HG03139 (cell line): ENCODE data around the gene RNASEH2C.
"Not testable (repeated sequence)": the region's sequence is repeated elsewhere in the genome, so short reads cannot be mapped to it uniquely, and the experiment has no call there.

ENCODE experiments used
- ATAC-seq: cut with Tn5 transposase; IDR thresholded peaks from one replicate; pipeline ENCODE4 v1.9.1; 2021; ENCODE audit not compliant: unreplicated experiment

The RNASEH2C gene

GRCh38 chr11:65720211-65720934 lies at the start of gene RNASEH2C:
TSS of gene RNASEH2C (minus strand) at chr11:65720798. CDS start at chr11:65720758, 40 bp downstream.
- peak; percentile 55 for ATAC-seq

- ATAC-seq, result not testable (repeated sequence)
These were observed 47.2 kb upstream of the RNASEH2C start for GRCh38 chr11:65767806-65768205.

DNA sequence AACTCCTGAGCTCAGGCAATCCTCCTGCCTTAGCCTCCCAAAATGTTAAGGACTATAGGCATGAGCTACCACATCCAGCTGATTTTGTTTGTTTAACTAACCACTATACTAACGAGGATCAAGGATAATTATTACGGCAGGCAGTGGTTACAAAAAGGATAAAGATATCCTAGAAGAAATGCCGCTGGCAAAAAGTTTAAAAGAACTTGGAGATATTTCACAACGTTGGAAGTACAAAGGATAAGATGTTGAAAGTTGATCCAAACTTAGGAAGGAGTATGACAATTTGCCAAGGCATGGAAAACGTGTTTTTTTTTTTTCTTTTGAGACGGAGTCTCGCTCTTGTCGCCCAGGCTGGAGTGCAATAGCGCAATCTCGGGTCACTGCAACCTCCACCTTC lies 46.8 kb upstream of the RNASEH2C start:
- no peak for ATAC-seq

DNA sequence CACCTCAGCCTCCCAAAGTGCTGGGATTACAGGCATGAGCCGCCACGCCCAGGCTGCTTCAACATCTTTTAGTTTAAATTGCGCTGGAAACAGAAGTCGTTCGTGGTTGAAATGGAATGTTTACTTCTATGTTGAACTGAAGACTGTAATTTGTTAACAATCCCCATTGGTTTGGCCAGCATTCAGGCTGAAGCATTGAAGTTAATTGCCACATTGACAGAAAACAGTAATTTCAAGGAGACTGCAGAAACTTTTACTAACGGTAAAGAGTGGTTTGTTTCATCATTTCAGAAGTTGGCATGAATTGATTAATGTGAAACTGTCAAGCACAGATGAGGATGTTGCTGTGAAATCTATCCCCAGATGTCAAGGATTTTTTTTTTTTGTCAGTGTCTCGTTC lies 45.9 kb upstream of the RNASEH2C start:
- no peak for ATAC-seq

- ATAC-seq, result no peak
These were observed 43.8 kb upstream of the RNASEH2C start for GRCh38 chr11:65764434-65764833.

- not testable (repeated sequence) for ATAC-seq
These were observed 42.2 kb upstream of the RNASEH2C start for GRCh38 chr11:65762816-65763215.

DNA sequence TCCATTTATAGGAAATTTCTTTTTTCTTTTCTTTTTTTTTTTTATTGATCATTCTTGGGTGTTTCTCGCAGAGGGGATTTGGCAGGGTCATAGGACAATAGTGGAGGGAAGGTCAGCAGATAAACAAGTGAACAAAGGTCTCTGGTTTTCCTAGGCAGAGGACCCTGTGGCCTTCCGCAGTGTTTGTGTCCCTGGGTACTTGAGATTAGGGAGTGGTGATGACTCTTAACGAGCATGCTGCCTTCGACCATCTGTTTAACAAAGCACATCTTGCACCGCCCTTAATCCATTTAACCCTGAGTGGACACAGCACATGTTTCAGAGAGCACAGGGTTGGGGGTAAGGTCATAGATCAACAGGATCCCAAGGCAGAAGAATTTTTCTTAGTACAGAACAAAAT lies 41.6 kb upstream of the RNASEH2C start:
- not testable (repeated sequence) for ATAC-seq

GRCh38 chr11:65745049-65745448 lies 24.5 kb upstream of the RNASEH2C start:
- ATAC-seq, result no peak

- no peak for ATAC-seq
These were observed 24.1 kb upstream of the RNASEH2C start for GRCh38 chr11:65744699-65745042.

DNA sequence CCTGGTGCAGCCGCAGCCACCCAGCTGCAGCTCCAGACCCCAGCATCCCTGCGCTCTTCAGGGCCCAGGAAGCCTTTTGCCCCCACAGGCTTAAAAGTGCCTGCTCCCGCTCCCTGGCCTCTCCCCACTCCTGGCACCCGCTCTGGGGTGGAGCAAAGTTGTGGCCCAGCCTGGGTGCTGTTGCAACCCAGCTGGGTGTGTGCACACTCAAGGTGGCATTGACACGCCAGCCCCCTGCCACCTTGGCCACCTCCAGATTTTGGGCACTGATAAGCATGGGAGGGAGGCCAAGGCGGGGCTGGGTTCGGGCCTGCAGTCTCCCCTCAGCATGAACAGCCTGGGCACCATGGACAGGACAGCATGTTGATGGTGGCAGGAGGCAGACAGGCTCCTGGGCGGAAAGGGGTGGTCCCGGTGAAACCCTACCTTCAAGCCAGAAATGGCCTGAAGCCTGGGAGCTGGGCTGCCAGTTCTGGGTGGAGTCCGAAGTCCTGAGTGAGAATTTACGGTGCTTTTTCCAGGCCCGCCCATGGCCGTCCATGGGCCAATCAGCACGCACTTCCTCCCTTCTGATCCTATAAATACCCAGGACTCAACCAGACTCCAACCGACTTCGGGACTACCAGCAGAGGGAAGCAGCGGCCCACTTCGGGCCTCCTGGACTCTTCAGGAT lies 23.6 kb upstream of the RNASEH2C start:
- ATAC-seq, result no peak

GRCh38 chr11:65743681-65744025 lies 23.1 kb upstream of the RNASEH2C start:
- no peak for ATAC-seq

GRCh38 chr11:65742353-65742752 lies 21.8 kb upstream of the RNASEH2C start:
- ATAC-seq, result no peak

- no peak for ATAC-seq
These were observed 20.6 kb upstream of the RNASEH2C start for GRCh38 chr11:65741185-65741584.

- no peak for ATAC-seq
These were observed 18.4 kb upstream of the RNASEH2C start for GRCh38 chr11:65739022-65739421.

GRCh38 chr11:65736810-65737209 lies 16.2 kb upstream of the RNASEH2C start:
- ATAC-seq, result no peak

DNA sequence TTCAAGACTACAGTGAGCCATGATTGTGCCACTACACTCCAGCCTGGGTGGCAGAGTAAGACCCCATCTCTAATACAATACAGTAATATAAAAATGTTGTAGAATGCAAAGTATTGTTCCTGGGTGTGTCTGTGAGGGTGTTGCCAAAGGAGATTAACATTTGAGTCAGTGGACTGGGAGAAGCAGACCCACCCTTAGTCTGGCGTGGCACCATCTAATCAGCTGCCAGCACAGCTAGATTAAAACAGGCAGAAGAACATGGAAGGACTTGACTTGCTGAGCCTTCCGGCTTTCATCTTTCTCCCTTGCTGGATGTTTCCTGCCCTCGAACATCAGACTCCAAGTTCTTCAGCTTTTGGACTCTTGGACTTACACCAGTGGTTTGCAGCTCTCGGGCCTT lies 14.5 kb upstream of the RNASEH2C start:
- not testable (repeated sequence) for ATAC-seq

- no peak for ATAC-seq
These were observed 9.9 kb upstream of the RNASEH2C start for GRCh38 chr11:65730461-65730860.

DNA sequence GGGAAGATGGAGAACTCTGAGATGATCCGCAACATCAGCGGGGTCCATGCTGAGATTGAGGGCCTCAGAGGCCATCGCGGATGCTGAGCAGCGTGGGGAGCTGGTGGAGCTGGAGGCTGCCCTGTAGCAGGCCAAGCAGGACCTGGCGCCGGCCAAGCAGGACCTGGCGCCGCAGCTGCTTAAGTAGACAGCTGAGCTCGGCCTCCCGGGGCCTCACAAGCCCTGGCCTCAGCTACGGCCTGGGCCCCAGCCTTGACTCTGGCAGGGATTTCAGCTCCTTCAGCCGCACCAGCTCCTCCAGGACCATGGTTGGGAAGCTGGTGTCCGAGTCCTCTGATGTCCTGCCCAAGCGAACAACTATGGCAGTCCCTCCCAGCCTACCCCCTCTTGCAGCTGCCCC lies 7.3 kb upstream of the RNASEH2C start:
- no peak for ATAC-seq

- ATAC-seq, result no peak
These were observed 6.1 kb upstream of the RNASEH2C start for GRCh38 chr11:65726660-65727059.

- no peak for ATAC-seq
These were observed 1.7 kb upstream of the RNASEH2C start for GRCh38 chr11:65722261-65722660.

GRCh38 chr11:65719871-65720210 lies 757 bp downstream of the RNASEH2C start:
- ATAC-seq, result no peak

- ATAC-seq, result no peak
These were observed 1.6 kb downstream of the RNASEH2C start for GRCh38 chr11:65718964-65719492.

- no peak for ATAC-seq
These were observed 2.1 kb downstream of the RNASEH2C start for GRCh38 chr11:65718531-65718930.
